SU-DHL-6 (cell line): ENCODE results near the gene MT1A.

Experiments
- H2AFZ ChIP-seq: fragments of 200-600 bp; sonication (generic); 2 replicates; pipeline ENCODE4 v1.6.1; 2014; ENCODE audit warnings: low read depth, mild to moderate bottlenecking, moderate library complexity, mixed read lengths, antibody characterized with exemption, low read length; ENCODE audit not compliant: severe bottlenecking
- H3F3A ChIP-seq: fragments of 200-600 bp; shearing (Covaris generic); 2 replicates; pipeline ENCODE4 v1.6.0; 2016; ENCODE audit warnings: antibody characterized with exemption, mild to moderate bottlenecking; ENCODE audit not compliant: insufficient read depth
- H3K27ac ChIP-seq: fragments of 200-600 bp; sonication (generic); 2 replicates; pipeline ENCODE4 v1.5.1; 2016; ENCODE audit warnings: low read depth, mild to moderate bottlenecking, low read length, moderate library complexity, mixed read lengths
- H3K27me3 ChIP-seq: fragments of 200-600 bp; sonication (generic), shearing (Covaris generic); 2 replicates; pipeline ENCODE4 v1.6.0; 2014; ENCODE audit warnings: mild to moderate bottlenecking, low read length
- H3K36me3 ChIP-seq: fragments of 200-600 bp; sonication (generic); 2 replicates; pipeline ENCODE4 v1.6.1; 2014; ENCODE audit warnings: mild to moderate bottlenecking, low read length, mixed read lengths
- H3K4me2 ChIP-seq: fragments of 300-600, 200-600 bp; shearing (Covaris generic), sonication (generic); 2 replicates; pipeline ENCODE4 v1.6.0; 2014; ENCODE audit warnings: low read length, low read depth, mild to moderate bottlenecking; ENCODE audit not compliant: poor library complexity, severe bottlenecking
- H3K4me3 ChIP-seq: fragments of 200-600 bp; sonication (generic); 2 replicates; pipeline ENCODE4 v1.5.1; 2014; ENCODE audit warnings: antibody characterized with exemption, low read length, mild to moderate bottlenecking, mixed read lengths; ENCODE audit not compliant: insufficient read depth, poor library complexity, severe bottlenecking
- H3K79me2 ChIP-seq: fragments of 200-600 bp; sonication (generic); 2 replicates; pipeline ENCODE4 v1.6.1; 2014; ENCODE audit warnings: mild to moderate bottlenecking, low read length, moderate library complexity; ENCODE audit not compliant: insufficient read depth
- H3K9ac ChIP-seq: fragments of 200-600 bp; sonication (generic); 2 replicates; pipeline ENCODE4 v1.7.0; 2014; ENCODE audit warnings: mild to moderate bottlenecking, low read length
- H3K9me2 ChIP-seq: fragments of 200-600 bp; sonication (generic); replicated peaks from 2 replicates; pipeline ENCODE4 v1.6.1; 2014; ENCODE audit warnings: low read length; ENCODE audit not compliant: insufficient read depth
- H3K9me3 ChIP-seq: fragments of 200-600 bp; sonication (generic); 2 replicates; pipeline ENCODE4 v1.6.1; 2014; ENCODE audit warnings: low read length, mixed read lengths; ENCODE audit not compliant: insufficient read depth
- H4K20me1 ChIP-seq: fragments of 200-600 bp; sonication (generic); 2 replicates; pipeline ENCODE4 v1.6.1; 2014; ENCODE audit warnings: low read depth, mild to moderate bottlenecking, antibody characterized with exemption, low read length, moderate library complexity, mixed read lengths
- CTCF ChIP-seq: fragments of 200-600 bp; sonication (generic); IDR thresholded peaks from one replicate; pipeline ENCODE4 v1.5.1; 2017; ENCODE audit warnings: antibody characterized with exemption, mild to moderate bottlenecking, low read length, moderate library complexity; ENCODE audit not compliant: insufficient read depth, poor library complexity, severe bottlenecking
- EZH2phosphoT487 ChIP-seq: fragments of 200-600 bp; sonication (generic), shearing (Covaris generic); conservative IDR thresholded peaks from 2 replicates; pipeline ENCODE4 v1.6.1; 2018; ENCODE audit warnings: mild to moderate bottlenecking, antibody characterized with exemption, low read length, moderate library complexity, mixed read lengths

MT1A gene

GRCh38 chr16:56632848-56633365, 5.6 kb upstream of the MT1A start:
- no peaks in the 10 kb centered on the region for H3K27me3 ChIP-seq
- H3K9ac ChIP-seq: no peak overlapping the region
- H4K20me1 ChIP-seq: no peaks in the 10 kb centered on the region
- no peaks in the 10 kb centered on the region for H3K9me3 ChIP-seq
- H3K4me3 ChIP-seq: no peak overlapping the region
- no peaks in the 10 kb centered on the region for H3K79me2 ChIP-seq
- no peaks in the 10 kb centered on the region for H3F3A ChIP-seq
- TF ChIP-seq CTCF: no peak
- no peak for TF ChIP-seq EZH2phosphoT487
- H3K9me2 ChIP-seq: no peaks in the 10 kb centered on the region
- no peak overlapping the region for H3K4me2 ChIP-seq
- H2AFZ ChIP-seq: no peak overlapping the region
- H3K27ac ChIP-seq: no peak overlapping the region
- no peaks in the 10 kb centered on the region for H3K36me3 ChIP-seq

GRCh38 chr16:56633535-56633934, 4.9 kb upstream of the MT1A start:
- no peak overlapping the region for H3K4me3 ChIP-seq
- no peaks in the 10 kb centered on the region for H3K79me2 ChIP-seq
- no peaks in the 10 kb centered on the region for H3K9me2 ChIP-seq
- H3K4me2 ChIP-seq: no peak overlapping the region
- no peak overlapping the region for H3K9ac ChIP-seq
- H3K36me3 ChIP-seq: no peaks in the 10 kb centered on the region
- no peaks in the 10 kb centered on the region for H3F3A ChIP-seq
- H3K27ac ChIP-seq: no peak overlapping the region
- no peaks in the 10 kb centered on the region for H4K20me1 ChIP-seq
- H2AFZ ChIP-seq: no peak overlapping the region
- TF ChIP-seq CTCF (no peak), EZH2phosphoT487 (no peak)
- no peaks in the 10 kb centered on the region for H3K9me3 ChIP-seq
- H3K27me3 ChIP-seq: no peaks in the 10 kb centered on the region

- no peaks in the 10 kb centered on the region for H3K9me2 ChIP-seq
- no peak overlapping the region for H3K4me2 ChIP-seq
- no peak overlapping the region for H2AFZ ChIP-seq
- no peak overlapping the region for H3K27ac ChIP-seq
- H3K9me3 ChIP-seq: no peaks in the 10 kb centered on the region
- TF ChIP-seq EZH2phosphoT487: no peak
- no peak for TF ChIP-seq CTCF
- H3F3A ChIP-seq: no peaks in the 10 kb centered on the region
- no peaks in the 10 kb centered on the region for H3K27me3 ChIP-seq
- H3K9ac ChIP-seq: no peak overlapping the region
- H3K79me2 ChIP-seq: no peaks in the 10 kb centered on the region
- H4K20me1 ChIP-seq: no peaks in the 10 kb centered on the region
- no peaks in the 10 kb centered on the region for H3K36me3 ChIP-seq
- H3K4me3 ChIP-seq: no peak overlapping the region
These were observed 3.6 kb upstream of the MT1A start for GRCh38 chr16:56634715-56635440.
